OCI-LY1 (cell line): ENCODE measurements around the gene BCLAF3.

Experiments
- EZH2 ChIP-seq: fragments of 200-600 bp; sonication (generic), shearing (Covaris generic); IDR thresholded peaks from 2 replicates; pipeline ENCODE4 v1.8.0; 2017; ENCODE audit warnings: borderline replicate concordance, mixed run types, mild to moderate bottlenecking, antibody characterized with exemption, low read length, moderate library complexity, mixed read lengths
- TF ChIP-seq, protein P1 (sequence below): fragments of 200-600 bp; sonication (generic), shearing (Covaris generic); IDR thresholded peaks from 2 replicates; pipeline ENCODE4 v1.5.1; 2017; ENCODE audit warnings: mild to moderate bottlenecking, antibody characterized with exemption, low read length, moderate library complexity, mixed read lengths

DNA sequence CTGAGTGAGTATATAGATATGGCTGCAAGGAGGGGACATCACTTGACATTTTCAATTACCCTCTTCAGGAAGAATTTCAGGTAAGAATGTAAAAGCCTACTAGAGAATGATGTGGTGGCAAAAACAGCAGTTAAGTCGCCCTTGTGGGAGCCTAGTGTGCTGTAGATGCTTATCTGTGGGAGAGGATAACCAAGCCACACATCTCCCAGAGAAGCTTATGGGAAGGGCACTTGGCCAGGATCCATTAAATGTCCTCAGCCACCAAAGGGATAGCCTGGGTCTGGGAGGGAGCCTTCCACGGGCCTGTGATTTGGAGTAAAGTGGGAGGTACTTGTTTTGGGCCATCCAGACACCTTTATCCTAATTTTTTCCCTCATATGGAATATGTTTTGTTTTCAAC, 41.3 kb upstream of the BCLAF3 start:
- no peak for TF ChIP-seq EZH2
- TF ChIP-seq, protein P1, sequence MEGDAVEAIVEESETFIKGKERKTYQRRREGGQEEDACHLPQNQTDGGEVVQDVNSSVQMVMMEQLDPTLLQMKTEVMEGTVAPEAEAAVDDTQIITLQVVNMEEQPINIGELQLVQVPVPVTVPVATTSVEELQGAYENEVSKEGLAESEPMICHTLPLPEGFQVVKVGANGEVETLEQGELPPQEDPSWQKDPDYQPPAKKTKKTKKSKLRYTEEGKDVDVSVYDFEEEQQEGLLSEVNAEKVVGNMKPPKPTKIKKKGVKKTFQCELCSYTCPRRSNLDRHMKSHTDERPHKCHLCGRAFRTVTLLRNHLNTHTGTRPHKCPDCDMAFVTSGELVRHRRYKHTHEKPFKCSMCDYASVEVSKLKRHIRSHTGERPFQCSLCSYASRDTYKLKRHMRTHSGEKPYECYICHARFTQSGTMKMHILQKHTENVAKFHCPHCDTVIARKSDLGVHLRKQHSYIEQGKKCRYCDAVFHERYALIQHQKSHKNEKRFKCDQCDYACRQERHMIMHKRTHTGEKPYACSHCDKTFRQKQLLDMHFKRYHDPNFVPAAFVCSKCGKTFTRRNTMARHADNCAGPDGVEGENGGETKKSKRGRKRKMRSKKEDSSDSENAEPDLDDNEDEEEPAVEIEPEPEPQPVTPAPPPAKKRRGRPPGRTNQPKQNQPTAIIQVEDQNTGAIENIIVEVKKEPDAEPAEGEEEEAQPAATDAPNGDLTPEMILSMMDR: no peak
